ENCODE data around the gene ABCC6. TPM values are rescaled to one million over a fixed set of nuclear protein-coding genes. Genes with fewer than 3 reads are reported as not detected.

The ABCC6 gene
- total RNA-seq, 1 experiment from 2014 or later: 2.9 TPM

DNA sequence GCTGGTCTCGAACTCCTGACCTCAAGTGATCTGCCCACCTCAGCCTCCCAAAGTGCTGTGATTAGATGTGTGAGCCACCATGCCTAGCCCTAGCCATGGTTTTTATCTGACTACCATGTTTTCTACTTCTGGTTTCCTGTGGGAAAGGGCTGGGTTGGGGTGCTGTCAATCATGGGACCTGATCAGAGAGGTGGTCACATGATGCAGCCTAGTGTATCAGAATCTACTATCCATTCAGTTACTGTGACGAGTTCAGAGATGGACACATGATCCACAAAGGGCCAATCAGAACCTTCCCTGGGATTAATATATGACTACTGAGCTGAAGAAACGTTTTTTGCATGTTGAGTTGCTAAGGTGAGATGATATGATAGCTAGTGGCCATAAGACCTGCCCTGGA lies 59.1 kb downstream of the ABCC6 start:
- no TSS peak for BruUV-seq (replicated peaks)
- no peak overlapping the region for H3K27ac ChIP-seq (ENCODE audit: low read length)
- H3K4me3 ChIP-seq (ENCODE audit: low read depth in 2 of 2, low read length in 2 of 2): no peak overlapping the region
- H3K4me1 ChIP-seq (ENCODE audit: control insufficient read depth, insufficient read depth, low read length): no peaks in the 10 kb centered on the region
- ChIA-PET CTCF (no interaction called here), POLR2A (no interaction called here)
- no peaks in the 10 kb centered on the region for H3K27me3 ChIP-seq (ENCODE audit: control insufficient read depth, insufficient read depth, low read length)
- in situ Hi-C loops (cut with HindIII; ENCODE audit: low pct_unique_long_range_greater_than_20kb, low sequenced_read_pairs) (no loop called here), intact Hi-C loops (cut with micrococcal nuclease; ENCODE audit: unreplicated experiment) (no loop called here)
- H3K36me3 ChIP-seq (ENCODE audit: control insufficient read depth, insufficient read depth, low read length): no peaks in the 10 kb centered on the region
- ATAC-seq: no peak
- no peaks in the 10 kb centered on the region for H3K9me3 ChIP-seq (ENCODE audit: control insufficient read depth, insufficient read depth, low read depth, low read length)
- no peak for DNase-seq (ENCODE audit: low read depth, low spot score)
- TF ChIP-seq, protein P1, sequence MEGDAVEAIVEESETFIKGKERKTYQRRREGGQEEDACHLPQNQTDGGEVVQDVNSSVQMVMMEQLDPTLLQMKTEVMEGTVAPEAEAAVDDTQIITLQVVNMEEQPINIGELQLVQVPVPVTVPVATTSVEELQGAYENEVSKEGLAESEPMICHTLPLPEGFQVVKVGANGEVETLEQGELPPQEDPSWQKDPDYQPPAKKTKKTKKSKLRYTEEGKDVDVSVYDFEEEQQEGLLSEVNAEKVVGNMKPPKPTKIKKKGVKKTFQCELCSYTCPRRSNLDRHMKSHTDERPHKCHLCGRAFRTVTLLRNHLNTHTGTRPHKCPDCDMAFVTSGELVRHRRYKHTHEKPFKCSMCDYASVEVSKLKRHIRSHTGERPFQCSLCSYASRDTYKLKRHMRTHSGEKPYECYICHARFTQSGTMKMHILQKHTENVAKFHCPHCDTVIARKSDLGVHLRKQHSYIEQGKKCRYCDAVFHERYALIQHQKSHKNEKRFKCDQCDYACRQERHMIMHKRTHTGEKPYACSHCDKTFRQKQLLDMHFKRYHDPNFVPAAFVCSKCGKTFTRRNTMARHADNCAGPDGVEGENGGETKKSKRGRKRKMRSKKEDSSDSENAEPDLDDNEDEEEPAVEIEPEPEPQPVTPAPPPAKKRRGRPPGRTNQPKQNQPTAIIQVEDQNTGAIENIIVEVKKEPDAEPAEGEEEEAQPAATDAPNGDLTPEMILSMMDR (IDR thresholded peaks at IDR 0.05): no peak
- TF ChIP-seq SIN3A (IDR thresholded peaks at IDR 0.05; ENCODE audit: borderline replicate concordance, insufficient read depth, low read depth, low read length): no peak
- no peak for TF ChIP-seq TCF7L2 (IDR thresholded peaks at IDR 0.05; ENCODE audit: low read depth, low read length)
- TF ChIP-seq POLR2AphosphoS5 (IDR thresholded peaks at IDR 0.05; ENCODE audit: low read depth, low read length): no peak
- TF ChIP-seq, protein P2, sequence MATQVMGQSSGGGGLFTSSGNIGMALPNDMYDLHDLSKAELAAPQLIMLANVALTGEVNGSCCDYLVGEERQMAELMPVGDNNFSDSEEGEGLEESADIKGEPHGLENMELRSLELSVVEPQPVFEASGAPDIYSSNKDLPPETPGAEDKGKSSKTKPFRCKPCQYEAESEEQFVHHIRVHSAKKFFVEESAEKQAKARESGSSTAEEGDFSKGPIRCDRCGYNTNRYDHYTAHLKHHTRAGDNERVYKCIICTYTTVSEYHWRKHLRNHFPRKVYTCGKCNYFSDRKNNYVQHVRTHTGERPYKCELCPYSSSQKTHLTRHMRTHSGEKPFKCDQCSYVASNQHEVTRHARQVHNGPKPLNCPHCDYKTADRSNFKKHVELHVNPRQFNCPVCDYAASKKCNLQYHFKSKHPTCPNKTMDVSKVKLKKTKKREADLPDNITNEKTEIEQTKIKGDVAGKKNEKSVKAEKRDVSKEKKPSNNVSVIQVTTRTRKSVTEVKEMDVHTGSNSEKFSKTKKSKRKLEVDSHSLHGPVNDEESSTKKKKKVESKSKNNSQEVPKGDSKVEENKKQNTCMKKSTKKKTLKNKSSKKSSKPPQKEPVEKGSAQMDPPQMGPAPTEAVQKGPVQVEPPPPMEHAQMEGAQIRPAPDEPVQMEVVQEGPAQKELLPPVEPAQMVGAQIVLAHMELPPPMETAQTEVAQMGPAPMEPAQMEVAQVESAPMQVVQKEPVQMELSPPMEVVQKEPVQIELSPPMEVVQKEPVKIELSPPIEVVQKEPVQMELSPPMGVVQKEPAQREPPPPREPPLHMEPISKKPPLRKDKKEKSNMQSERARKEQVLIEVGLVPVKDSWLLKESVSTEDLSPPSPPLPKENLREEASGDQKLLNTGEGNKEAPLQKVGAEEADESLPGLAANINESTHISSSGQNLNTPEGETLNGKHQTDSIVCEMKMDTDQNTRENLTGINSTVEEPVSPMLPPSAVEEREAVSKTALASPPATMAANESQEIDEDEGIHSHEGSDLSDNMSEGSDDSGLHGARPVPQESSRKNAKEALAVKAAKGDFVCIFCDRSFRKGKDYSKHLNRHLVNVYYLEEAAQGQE (IDR thresholded peaks at IDR 0.05; ENCODE audit: insufficient read depth in 1 of 2, low read depth in 2 of 2, low read length in 1 of 2): no peak

DNA sequence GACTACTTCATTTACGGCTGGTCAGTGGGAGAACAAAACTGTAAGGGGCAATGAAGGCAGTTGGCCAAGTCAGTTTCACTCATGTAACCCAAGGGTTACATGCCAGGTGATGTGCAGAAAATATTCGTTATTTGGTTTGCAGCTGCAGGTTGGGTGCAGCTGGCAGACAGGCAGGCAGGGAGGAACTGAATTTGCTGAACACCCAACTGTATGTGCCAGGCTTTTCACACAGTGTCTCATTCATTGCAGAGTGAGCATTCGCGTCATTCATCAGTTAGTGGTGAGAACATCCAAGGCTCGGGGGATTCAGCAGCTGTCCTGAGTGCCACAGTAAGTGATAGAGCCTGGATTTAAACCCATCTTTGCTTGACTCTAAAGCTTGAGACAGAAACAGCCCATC lies 59.7 kb downstream of the ABCC6 start:
- no TSS peak for BruUV-seq (replicated peaks)
- H3K4me3 ChIP-seq (ENCODE audit: low read depth in 2 of 2, low read length in 2 of 2): no peak overlapping the region
- no peaks in the 10 kb centered on the region for H3K9me3 ChIP-seq (ENCODE audit: control insufficient read depth, insufficient read depth, low read depth, low read length)
- DNase-seq (ENCODE audit: low read depth, low spot score) (no peak), ATAC-seq (no peak)
- H3K36me3 ChIP-seq (ENCODE audit: control insufficient read depth, insufficient read depth, low read length): no peaks in the 10 kb centered on the region
- no peaks in the 10 kb centered on the region for H3K27me3 ChIP-seq (ENCODE audit: control insufficient read depth, insufficient read depth, low read length)
- CTCF ChIA-PET: no interaction called here
- POLR2A ChIA-PET: no interaction called here
- no peak for TF ChIP-seq POLR2AphosphoS5 (IDR thresholded peaks at IDR 0.05; ENCODE audit: low read depth, low read length)
- in situ Hi-C loops (cut with HindIII; ENCODE audit: low pct_unique_long_range_greater_than_20kb, low sequenced_read_pairs) (no loop called here), intact Hi-C loops (cut with micrococcal nuclease; ENCODE audit: unreplicated experiment) (no loop called here)
- no peaks in the 10 kb centered on the region for H3K4me1 ChIP-seq (ENCODE audit: control insufficient read depth, insufficient read depth, low read length)
- no peak overlapping the region for H3K27ac ChIP-seq (ENCODE audit: low read length)

DNA sequence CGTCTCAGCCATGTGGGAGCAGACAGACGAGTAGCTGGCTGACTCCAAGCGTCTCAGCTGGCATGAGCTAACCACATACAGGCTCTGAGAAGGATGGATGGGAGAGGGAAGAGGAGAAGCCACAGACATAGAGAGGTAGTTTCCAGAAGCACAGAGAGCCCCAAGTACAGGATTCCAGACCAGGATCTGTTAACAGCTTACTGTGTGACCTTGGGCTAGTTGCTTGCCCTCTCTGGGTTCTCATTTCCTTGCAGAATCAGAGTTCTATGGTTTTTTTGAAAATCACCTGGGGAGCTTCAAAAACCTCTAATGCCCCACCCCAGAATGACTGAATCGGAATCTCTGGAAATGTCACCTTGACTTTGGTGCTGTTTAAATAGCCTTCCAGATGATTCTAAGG lies 60.2 kb downstream of the ABCC6 start:
- DNase-seq (ENCODE audit: low read depth, low spot score) (no peak), ATAC-seq (no peak)
- in situ Hi-C loops (cut with HindIII; ENCODE audit: low pct_unique_long_range_greater_than_20kb, low sequenced_read_pairs): no loop called here
- H3K4me1 ChIP-seq (ENCODE audit: control insufficient read depth, insufficient read depth, low read length): no peaks in the 10 kb centered on the region
- intact Hi-C loops (cut with micrococcal nuclease; ENCODE audit: unreplicated experiment): no loop called here
- H3K4me3 ChIP-seq (ENCODE audit: low read depth in 2 of 2, low read length in 2 of 2): no peak overlapping the region
- BruUV-seq (replicated peaks): no TSS peak
- no peaks in the 10 kb centered on the region for H3K27me3 ChIP-seq (ENCODE audit: control insufficient read depth, insufficient read depth, low read length)
- no peaks in the 10 kb centered on the region for H3K36me3 ChIP-seq (ENCODE audit: control insufficient read depth, insufficient read depth, low read length)
- H3K9me3 ChIP-seq (ENCODE audit: control insufficient read depth, insufficient read depth, low read depth, low read length): no peaks in the 10 kb centered on the region
- no peak overlapping the region for H3K27ac ChIP-seq (ENCODE audit: low read length)
- ChIA-PET CTCF (no interaction called here), POLR2A (interaction anchor here (0.6 kb wide), 1 partner anchor 26 kb away, joined by 5 read pairs; no protein-coding TSS in a partner anchor)
- no peak for TF ChIP-seq SIN3A (IDR thresholded peaks at IDR 0.05; ENCODE audit: borderline replicate concordance, insufficient read depth, low read depth, low read length)
- no peak for TF ChIP-seq POLR2AphosphoS5 (IDR thresholded peaks at IDR 0.05; ENCODE audit: low read depth, low read length)
- TF ChIP-seq, protein P1 (IDR thresholded peaks at IDR 0.05): no peak
- TF ChIP-seq TCF7L2 (IDR thresholded peaks at IDR 0.05; ENCODE audit: low read depth, low read length): no peak
- TF ChIP-seq, protein P2 (IDR thresholded peaks at IDR 0.05; ENCODE audit: insufficient read depth in 1 of 2, low read depth in 2 of 2, low read length in 1 of 2): no peak
